H9 (cell line): ENCODE results near the gene C5orf15. TPM values are rescaled to one million over a fixed set of nuclear protein-coding genes. Genes with fewer than 3 reads are reported as not detected.

ENCODE experiments used
- DNase-seq: peaks from one replicate; pipeline ENCODE4 v3.0.0-alpha.2; 2017
- H2AFZ ChIP-seq: one replicate; pipeline ENCODE4 v1.6.1; 2013; ENCODE audit warnings: mild to moderate bottlenecking, low read length, control low read depth, moderate library complexity
- H2AK5ac ChIP-seq: 2 replicates; pipeline ENCODE4 v1.6.1; 2013; ENCODE audit warnings: low read length, control low read depth, mixed read lengths; ENCODE audit not compliant: insufficient read length
- H2BK120ac ChIP-seq: one replicate; pipeline ENCODE4 v1.6.1; 2013; ENCODE audit warnings: low read depth, mild to moderate bottlenecking, low read length, control low read depth, inconsistent platforms; ENCODE audit not compliant: poor library complexity, severe bottlenecking
- H2BK12ac ChIP-seq: 2 replicates; pipeline ENCODE4 v1.6.1; 2013; ENCODE audit warnings: low read length, control low read depth, mixed read lengths, low read depth; ENCODE audit not compliant: insufficient read length
- H2BK15ac ChIP-seq: 2 replicates; pipeline ENCODE4 v1.6.1; 2013; ENCODE audit warnings: low read depth, low read length, control low read depth
- H2BK20ac ChIP-seq: one replicate; pipeline ENCODE4 v1.6.1; 2013; ENCODE audit warnings: low read depth, mild to moderate bottlenecking, low read length, control low read depth, inconsistent platforms; ENCODE audit not compliant: poor library complexity, severe bottlenecking
- H2BK5ac ChIP-seq: 2 replicates; pipeline ENCODE4 v1.6.1; 2013; ENCODE audit warnings: low read length, control low read depth, mixed read lengths; ENCODE audit not compliant: insufficient read length
- H3K14ac ChIP-seq: 2 replicates; pipeline ENCODE4 v1.6.1; 2013; ENCODE audit warnings: low read length, control low read depth; ENCODE audit not compliant: insufficient read depth
- H3K18ac ChIP-seq: 2 replicates; pipeline ENCODE4 v1.6.1; 2013; ENCODE audit warnings: low read depth, mild to moderate bottlenecking, mixed read lengths, low read length, control low read depth; ENCODE audit not compliant: insufficient read length
- H3K23ac ChIP-seq: 2 replicates; pipeline ENCODE4 v1.6.1; 2013; ENCODE audit warnings: low read length, control low read depth, mixed read lengths, low read depth; ENCODE audit not compliant: insufficient read length
- H3K23me2 ChIP-seq: 2 replicates; pipeline ENCODE4 v1.6.1; 2013; ENCODE audit warnings: low read depth, mild to moderate bottlenecking, mixed read lengths, low read length, control low read depth; ENCODE audit not compliant: insufficient read length, poor library complexity, severe bottlenecking
- H3K27ac ChIP-seq: 2 replicates; pipeline ENCODE4 v1.5.1; 2013; ENCODE audit warnings: low read length, control low read depth, mixed read lengths, low read depth; ENCODE audit not compliant: insufficient read length
- H3K27me3 ChIP-seq: 2 replicates; pipeline ENCODE4 v1.6.1; 2013; ENCODE audit warnings: low read length, control low read depth, inconsistent platforms; ENCODE audit not compliant: insufficient read depth
- H3K4ac ChIP-seq: 2 replicates; pipeline ENCODE4 v1.6.1; 2013; ENCODE audit warnings: low read depth, mild to moderate bottlenecking, control low read depth, inconsistent platforms, low read length, moderate library complexity
- H3K4me1 ChIP-seq: 2 replicates; pipeline ENCODE4 v1.6.1; 2013; ENCODE audit warnings: low read length, control low read depth, inconsistent platforms; ENCODE audit not compliant: insufficient read depth
- H3K4me2 ChIP-seq: 2 replicates; pipeline ENCODE4 v1.6.1; 2013; ENCODE audit warnings: low read length, control low read depth, mixed read lengths; ENCODE audit not compliant: insufficient read length, insufficient read depth
- H3K56ac ChIP-seq: 2 replicates; pipeline ENCODE4 v1.6.1; 2013; ENCODE audit warnings: low read depth, mild to moderate bottlenecking, mixed read lengths, low read length, control low read depth; ENCODE audit not compliant: insufficient read length
- H3K79me1 ChIP-seq: 2 replicates; pipeline ENCODE4 v1.6.1; 2013; ENCODE audit warnings: low read depth, mild to moderate bottlenecking, moderate library complexity, low read length, control low read depth, inconsistent platforms; ENCODE audit not compliant: insufficient read depth, poor library complexity, severe bottlenecking
- H3K79me2 ChIP-seq: 2 replicates; pipeline ENCODE4 v1.6.1; 2013; ENCODE audit warnings: low read length, control low read depth, inconsistent platforms; ENCODE audit not compliant: insufficient read depth
- H3K9ac ChIP-seq: 2 replicates; pipeline ENCODE4 v1.6.1; 2013; ENCODE audit warnings: low read length, control low read depth, mixed read lengths; ENCODE audit not compliant: insufficient read length; ENCODE audit errors: extremely low read depth
- H3K9me3 ChIP-seq: one replicate; pipeline ENCODE4 v1.6.1; 2013; ENCODE audit warnings: low read depth, low read length, inconsistent platforms; ENCODE audit not compliant: control insufficient read depth
- H3T11ph ChIP-seq: one replicate; pipeline ENCODE4 v1.6.1; 2013; ENCODE audit warnings: mild to moderate bottlenecking, low read length, control low read depth, inconsistent platforms
- H4K20me1 ChIP-seq: one replicate; pipeline ENCODE4 v1.6.1; 2013; ENCODE audit not compliant: control insufficient read depth, insufficient read length, insufficient read depth
- H4K5ac ChIP-seq: 2 replicates; pipeline ENCODE4 v1.6.1; 2013; ENCODE audit warnings: low read depth, mild to moderate bottlenecking, mixed read lengths, low read length, control low read depth; ENCODE audit not compliant: insufficient read length
- H4K8ac ChIP-seq: replicated peaks from 2 replicates; pipeline ENCODE4 v1.6.1; 2013; ENCODE audit warnings: low read length, control low read depth, mixed read lengths, low read depth; ENCODE audit not compliant: insufficient read length
- H4K91ac ChIP-seq: 2 replicates; pipeline ENCODE4 v1.6.1; 2013; ENCODE audit warnings: low read depth, mild to moderate bottlenecking, moderate library complexity, mixed read lengths, low read length, control low read depth; ENCODE audit not compliant: insufficient read length
- H3K27ac Mint-ChIP-seq, 3 experiments: 2 replicates in 2 of 3; 3 replicates in 1 of 3; pipeline ENCODE4 v1.8.0; 2020 to 2021; ENCODE audit warnings: mixed read lengths in 3 of 3, mild to moderate bottlenecking in 1 of 3, moderate library complexity in 1 of 3
- H3K27me3 Mint-ChIP-seq: 2 replicates; pipeline ENCODE4 v1.8.0; 2021; ENCODE audit warnings: low read depth, mild to moderate bottlenecking, moderate library complexity, mixed read lengths
- H3K36me3 Mint-ChIP-seq, 3 experiments: 2 replicates in 2 of 3; 3 replicates in 1 of 3; pipeline ENCODE4 v1.8.0; 2020 to 2021; ENCODE audit warnings: low read depth in 3 of 3, mixed read lengths in 3 of 3; ENCODE audit not compliant: insufficient read depth in 1 of 3
- H3K4me1 Mint-ChIP-seq, 2 experiments: 2 replicates each; pipeline ENCODE4 v1.8.0; 2020; ENCODE audit warnings: mixed read lengths in 2 of 2
- H3K4me3 Mint-ChIP-seq, 2 experiments: 2 replicates in 1 of 2; 3 replicates in 1 of 2; pipeline ENCODE4 v1.8.0; 2020 to 2021; ENCODE audit warnings: mild to moderate bottlenecking in 2 of 2, mixed read lengths in 2 of 2, moderate library complexity in 1 of 2
- H3K9me3 Mint-ChIP-seq, 2 experiments: 2 replicates in 1 of 2; 3 replicates in 1 of 2; pipeline ENCODE4 v1.8.0; 2020; ENCODE audit warnings: mild to moderate bottlenecking in 2 of 2, mixed read lengths in 2 of 2, moderate library complexity in 1 of 2
- CTCF ChIP-seq: fragments of 200-600 bp; sonication (generic); conservative IDR thresholded peaks from 3 replicates; pipeline ENCODE4 v1.8.0; 2021; ENCODE audit warnings: antibody characterized with exemption, mild to moderate bottlenecking
- WGBS: extraction: QIAGEN DNeasy Blood & Tissue Kit; methylation state at CpG from one replicate; pipeline ENCODE4 v1.1.7; 2013; ENCODE audit warnings: missing lambda C conversion rate, low lambda C conversion rate, mixed read lengths; ENCODE audit not compliant: insufficient read length; ENCODE audit errors: extremely low coverage; 5-methylcytosine and 5-hydroxymethylcytosine counted together
- total RNA-seq: library from RNA; stranded (reverse); gene quantifications from 2 replicates; pipeline ENCODE4 v1.2.1, GENCODE V29; 2021

The C5orf15 gene
- total RNA-seq, 1 experiment from 2014 or later = 33.4 TPM

- H4K91ac ChIP-seq = no peak overlapping the region
- Mint-ChIP-seq H3K9me3 (peaks cover 0 to 2% of the 10 kb centered on the region in 2 experiments; a peak in 1 of 5 replicates), H3K36me3 (peaks cover 0 to 5% (median 1%) of the 10 kb centered on the region in 3 experiments; a peak in 2 of 7 replicates), H3K4me1 (peaks cover 20 to 31% of the 10 kb centered on the region in 2 experiments), H3K27ac (no peak overlapping the region; a peak in 1 of 7 replicates), H3K4me3 (peak overlapping the region in 1 of 2 experiments; percentile 44; a peak in 2 of 5 replicates), H3K27me3 (peaks cover 13% of the 10 kb centered on the region)
- no peak for DNase-seq
- peak overlapping the region; percentile 11 for H3K4me2 ChIP-seq
- no peak overlapping the region for H3K18ac ChIP-seq
- no peaks in the 10 kb centered on the region for H3K27me3 ChIP-seq
- H2BK15ac ChIP-seq = no peak overlapping the region
- H4K20me1 ChIP-seq = no peaks in the 10 kb centered on the region
- no peaks in the 10 kb centered on the region for H3K79me1 ChIP-seq
- H2AK5ac ChIP-seq = no peak overlapping the region
- no peak overlapping the region for H2BK20ac ChIP-seq
- H2BK5ac ChIP-seq = no peak overlapping the region
- no peak overlapping the region for H3K56ac ChIP-seq
- no peak overlapping the region for H4K5ac ChIP-seq
- H3K27ac ChIP-seq = no peak overlapping the region
- peaks cover 14% of the 10 kb centered on the region for H3K23me2 ChIP-seq
- no peak overlapping the region for H3K14ac ChIP-seq
- H3K4ac ChIP-seq = no peak overlapping the region
- TF ChIP-seq CTCF = no peak
- WGBS = no CpG with 5 or more reads among the region's 2 CpGs
- no peak overlapping the region for H2AFZ ChIP-seq
- H4K8ac ChIP-seq = no peak overlapping the region
- H3K23ac ChIP-seq = no peak overlapping the region
- peaks cover 4% of the 10 kb centered on the region; the same call in 1 of the 2 replicates for H3K4me1 ChIP-seq
- H3T11ph ChIP-seq = no peak overlapping the region
- H3K79me2 ChIP-seq = peaks cover 5% of the 10 kb centered on the region; the same call in 1 of the 2 replicates
- H3K9ac ChIP-seq = no peak overlapping the region
- H3K9me3 ChIP-seq = no peaks in the 10 kb centered on the region
- H2BK12ac ChIP-seq = no peak overlapping the region
- no peak overlapping the region for H2BK120ac ChIP-seq
Measured at GRCh38 chr5:134008266-134008749, 39.9 kb upstream of the C5orf15 start.
